HG03064 (cell line): ENCODE results near the gene TAF8.
A peak's percentile ranks its signal among the peaks of the same experiment; 100 is the strongest.
"Not testable (repeated sequence)": the region's sequence is repeated elsewhere in the genome, so short reads cannot be mapped to it uniquely, and the experiment has no call there.

Source experiments
- ATAC-seq: cut with Tn5 transposase; IDR thresholded peaks from one replicate; pipeline ENCODE4 v1.9.1; 2021; ENCODE audit warnings: low read depth; ENCODE audit not compliant: unreplicated experiment

TAF8 gene

GRCh38 chr6:42050297-42051267 lies at the start of gene TAF8:
TAF8 (plus strand) TSS chr6:42050524; CDS start chr6:42050542, 18 bp downstream.
- ATAC-seq: peak; percentile 51

GRCh38 chr6:42001506-42001905 lies 48.8 kb upstream of the TAF8 start:
- ATAC-seq: no peak

GRCh38 chr6:42003658-42004057 lies 46.7 kb upstream of the TAF8 start:
- ATAC-seq: not testable (repeated sequence)

- ATAC-seq: no peak
These were observed 42.8 kb upstream of the TAF8 start for GRCh38 chr6:42007286-42008137.

- ATAC-seq: not testable (repeated sequence)
These were observed 42.2 kb upstream of the TAF8 start for GRCh38 chr6:42008138-42008528.

GRCh38 chr6:42009844-42010184 lies 40.5 kb upstream of the TAF8 start:
- no peak for ATAC-seq

- ATAC-seq: no peak
These were observed 40.0 kb upstream of the TAF8 start for GRCh38 chr6:42010185-42010891.

- no peak for ATAC-seq
These were observed 39.4 kb upstream of the TAF8 start for GRCh38 chr6:42010909-42011308.

- ATAC-seq: no peak
These were observed 37.7 kb upstream of the TAF8 start for GRCh38 chr6:42012501-42013133.

GRCh38 chr6:42013134-42013516 lies 37.2 kb upstream of the TAF8 start:
- no peak for ATAC-seq

- no peak for ATAC-seq
These were observed 33.2 kb upstream of the TAF8 start for GRCh38 chr6:42017021-42017643.

GRCh38 chr6:42020967-42021366 lies 29.4 kb upstream of the TAF8 start:
- no peak for ATAC-seq

GRCh38 chr6:42021847-42022754 lies 28.2 kb upstream of the TAF8 start:
- no peak for ATAC-seq

GRCh38 chr6:42022755-42023384 lies 27.5 kb upstream of the TAF8 start:
- ATAC-seq: no peak

- ATAC-seq: peak; percentile 45
These were observed 25.1 kb upstream of the TAF8 start for GRCh38 chr6:42025066-42025844.

- peak; percentile 24 for ATAC-seq
These were observed 24.5 kb upstream of the TAF8 start for GRCh38 chr6:42025845-42026243.

GRCh38 chr6:42026540-42026939 lies 23.8 kb upstream of the TAF8 start:
- no peak for ATAC-seq
